GM10266 (cell line): ENCODE data around the gene KRT72.

Experiments used
- DNase-seq: peaks from one replicate; pipeline ENCODE4 v3.0.0; 2012; ENCODE audit errors: extremely low spot score
- CTCF ChIP-seq: IDR thresholded peaks from 2 replicates; pipeline ENCODE4 v1.5.1; 2012; ENCODE audit warnings: mild to moderate bottlenecking, low read depth; ENCODE audit not compliant: control insufficient read depth, insufficient read depth; ENCODE audit errors: missing control alignments

Gene KRT72

GRCh38 chr12:52634266-52635056 lies 33.2 kb upstream of the KRT72 start:
- no peak for TF ChIP-seq CTCF
- no peak for DNase-seq

- no peak for TF ChIP-seq CTCF
- DNase-seq, result no peak
These were observed 32.1 kb upstream of the KRT72 start for GRCh38 chr12:52633383-52633782.

- no peak for TF ChIP-seq CTCF
- DNase-seq, result no peak
These were observed 31.4 kb upstream of the KRT72 start for GRCh38 chr12:52632656-52633055.

GRCh38 chr12:52631676-52632459 lies 30.6 kb upstream of the KRT72 start:
- TF ChIP-seq CTCF, result no peak
- no peak for DNase-seq

- TF ChIP-seq CTCF, result no peak
- no peak for DNase-seq
These were observed 30.0 kb upstream of the KRT72 start for GRCh38 chr12:52631264-52631663.

- no peak for DNase-seq
These were observed 29.4 kb upstream of the KRT72 start for GRCh38 chr12:52630599-52631200.

More at GRCh38 chr12:52630599-52631200, 29.4 kb upstream of the KRT72 start:
- no peak for TF ChIP-seq CTCF
